NCI-H524 (cell line): ENCODE measurements around the gene ATP2C2.
"Not testable (repeated sequence)": the region's sequence is repeated elsewhere in the genome, so short reads cannot be mapped to it uniquely, and the experiment has no call there.

Source experiments
- DNase-seq, 2 experiments: peaks; one replicate each; lab custom pipeline; 2025; lab: John Stamatoyannopoulos, UW

The ATP2C2 gene

GRCh38 chr16:84340325-84341040 lies 27.9 kb upstream of the ATP2C2 start:
- peak in 1 of 2 experiments; percentile 29 for DNase-seq

DNA sequence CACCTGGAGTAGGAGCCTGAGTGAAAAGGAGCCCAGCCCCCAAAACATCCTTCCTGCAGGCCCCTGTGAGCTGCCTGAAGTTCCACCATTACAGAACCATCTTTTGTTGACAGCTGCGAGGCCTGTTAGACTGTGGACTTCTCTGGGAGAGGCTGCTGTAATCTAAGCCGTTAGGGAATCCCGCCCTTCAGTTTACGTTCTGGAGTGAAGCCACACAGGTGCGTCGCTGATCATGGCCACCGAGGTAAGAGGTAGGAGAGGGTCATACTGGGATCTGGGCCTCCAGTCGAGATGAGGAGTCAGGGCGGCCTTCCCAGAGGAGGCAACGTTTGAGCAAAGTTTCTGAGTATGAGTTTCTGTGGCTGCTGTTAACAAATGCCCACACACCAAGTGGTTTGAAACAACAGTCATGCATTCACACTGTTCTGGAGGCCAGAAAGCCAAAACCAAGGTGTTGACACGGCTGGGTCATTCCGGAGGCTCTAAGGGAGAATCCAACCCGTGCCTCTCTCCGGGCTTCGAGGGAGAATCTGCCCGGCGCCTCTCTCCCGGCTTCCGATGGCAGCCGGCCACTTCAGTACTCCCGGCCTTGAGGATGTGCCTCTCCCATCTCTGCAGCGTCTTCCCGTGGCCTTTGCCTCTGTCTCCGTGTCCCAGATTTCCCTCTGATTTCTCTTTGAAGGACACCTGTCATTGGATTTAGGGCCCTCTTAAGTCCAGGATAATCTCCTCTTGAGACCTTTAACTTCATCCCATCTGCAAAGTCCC lies 26.6 kb upstream of the ATP2C2 start:
- peak; percentile 61 to 76 for DNase-seq

GRCh38 chr16:84343800-84344199 lies 24.5 kb upstream of the ATP2C2 start:
- not testable (repeated sequence) for DNase-seq

DNA sequence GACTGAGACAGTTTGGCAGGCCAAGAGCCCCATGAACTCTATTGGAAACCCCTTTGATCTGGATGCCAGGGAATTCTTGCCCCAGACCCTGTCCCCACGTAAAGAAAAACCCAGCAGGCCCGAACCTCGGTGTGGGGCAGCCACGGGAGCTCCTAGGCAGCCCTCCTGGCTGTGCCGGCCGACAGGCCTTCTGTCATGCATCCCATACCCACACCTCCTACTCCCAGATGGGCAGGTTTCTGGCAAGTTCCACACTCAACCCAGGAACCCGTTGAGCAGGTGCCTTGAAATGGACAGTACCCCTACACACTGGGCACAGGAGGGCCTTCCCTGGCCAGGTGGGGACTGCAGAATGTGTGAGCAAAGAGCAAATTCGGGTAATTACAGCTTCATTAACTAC lies 23.6 kb upstream of the ATP2C2 start:
- DNase-seq, result no peak

- no peak for DNase-seq
These were observed 21.2 kb upstream of the ATP2C2 start for GRCh38 chr16:84347161-84347560.

GRCh38 chr16:84348386-84348888 lies 19.9 kb upstream of the ATP2C2 start:
- DNase-seq, result no peak

GRCh38 chr16:84349862-84350684 lies 18.3 kb upstream of the ATP2C2 start:
- DNase-seq, result no peak

DNA sequence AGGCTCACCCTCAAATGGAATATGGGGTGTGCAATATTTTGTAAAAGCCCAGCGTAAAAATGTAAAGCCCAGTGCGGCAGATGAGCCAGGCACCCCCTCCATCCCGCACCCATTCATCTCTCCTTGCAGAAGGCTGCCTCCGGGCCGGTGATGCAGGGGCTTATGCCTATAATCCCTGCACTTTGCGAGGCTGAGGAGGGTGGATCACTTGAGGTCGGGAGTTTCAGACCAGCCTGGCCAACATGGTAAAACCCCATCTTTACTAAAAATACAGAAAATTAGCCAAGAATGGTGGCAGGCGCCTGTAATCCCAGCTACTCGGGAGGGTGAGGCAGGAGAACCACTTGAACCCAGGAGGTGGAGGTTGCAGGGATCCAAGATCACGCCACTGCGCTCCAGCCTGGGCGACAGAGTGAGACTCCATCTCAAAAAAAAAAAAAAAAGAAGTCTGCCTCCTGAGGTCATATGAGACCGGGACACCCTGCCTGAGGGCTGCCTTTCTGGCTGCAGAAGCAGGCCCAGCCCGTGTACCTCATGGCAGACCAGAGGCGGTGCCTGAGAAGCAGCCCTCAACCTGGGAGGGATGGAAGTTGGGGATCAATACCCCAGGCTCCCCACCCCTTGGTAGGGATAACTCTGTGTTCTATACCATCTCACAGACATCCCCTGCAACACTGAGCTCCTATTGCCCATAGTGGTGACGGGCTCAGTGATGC lies 17.5 kb upstream of the ATP2C2 start:
- DNase-seq, result no peak

GRCh38 chr16:84351630-84352029 lies 16.7 kb upstream of the ATP2C2 start:
- DNase-seq, result no peak

- no peak for DNase-seq
These were observed 14.0 kb upstream of the ATP2C2 start for GRCh38 chr16:84354306-84354705.

- DNase-seq, result no peak
These were observed 13.2 kb upstream of the ATP2C2 start for GRCh38 chr16:84355149-84355548.

DNA sequence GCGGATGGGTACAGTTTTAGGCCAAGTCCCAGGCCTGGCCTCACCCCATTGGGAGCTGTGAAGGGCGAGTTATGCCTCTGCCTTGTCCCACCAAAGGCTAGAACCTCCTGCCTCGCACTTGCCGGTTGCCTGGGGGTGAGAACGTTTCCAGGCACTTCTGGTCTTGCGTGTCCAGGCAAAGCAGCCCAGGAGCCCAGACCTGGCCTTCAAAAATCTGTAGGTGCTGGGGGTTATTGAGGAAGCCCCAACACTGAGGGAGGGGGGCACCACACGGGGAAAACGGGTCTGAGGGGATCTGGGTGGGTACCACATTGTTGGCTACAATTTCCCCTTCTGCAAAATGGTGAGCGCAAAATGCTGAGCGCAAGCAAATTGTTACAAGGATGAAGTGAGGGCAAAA lies 12.2 kb upstream of the ATP2C2 start:
- no peak for DNase-seq

GRCh38 chr16:84356591-84357116 lies 11.7 kb upstream of the ATP2C2 start:
- DNase-seq, result no peak

GRCh38 chr16:84357191-84357651 lies 11.1 kb upstream of the ATP2C2 start:
- DNase-seq, result no peak

DNA sequence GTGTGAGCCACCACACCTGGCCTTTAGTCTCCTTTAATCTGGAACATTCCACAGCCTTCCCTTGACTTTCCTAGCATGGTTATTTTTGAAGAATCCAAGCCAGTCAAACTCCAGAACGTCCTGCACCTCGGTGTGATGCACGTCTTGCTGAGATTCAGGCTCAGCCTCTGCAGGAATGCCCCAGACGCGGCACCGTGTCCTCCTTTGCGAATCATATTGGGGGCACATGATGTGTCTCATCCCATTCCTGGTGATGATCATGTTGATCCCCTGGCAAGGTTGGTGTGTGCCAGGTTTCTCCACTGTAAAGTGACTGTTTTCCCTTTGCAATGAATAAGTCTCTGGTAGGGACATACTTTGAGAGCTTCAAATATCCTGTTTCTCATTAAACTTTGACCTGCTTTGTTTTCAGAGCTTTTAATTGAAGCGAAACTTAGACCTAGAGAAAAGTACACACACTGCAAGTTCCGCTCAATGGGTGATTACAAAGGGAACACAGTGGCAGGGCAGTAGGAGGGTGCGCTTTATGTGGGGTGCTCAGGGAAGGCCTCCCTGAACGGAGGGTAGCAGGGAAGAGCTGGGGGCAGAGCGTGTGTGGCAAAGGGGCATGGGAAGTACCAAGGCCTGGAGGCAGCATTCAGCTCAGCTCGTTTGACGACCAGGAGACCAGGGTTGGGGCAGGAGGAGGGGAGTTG lies 9.6 kb upstream of the ATP2C2 start:
- DNase-seq, result no peak

DNA sequence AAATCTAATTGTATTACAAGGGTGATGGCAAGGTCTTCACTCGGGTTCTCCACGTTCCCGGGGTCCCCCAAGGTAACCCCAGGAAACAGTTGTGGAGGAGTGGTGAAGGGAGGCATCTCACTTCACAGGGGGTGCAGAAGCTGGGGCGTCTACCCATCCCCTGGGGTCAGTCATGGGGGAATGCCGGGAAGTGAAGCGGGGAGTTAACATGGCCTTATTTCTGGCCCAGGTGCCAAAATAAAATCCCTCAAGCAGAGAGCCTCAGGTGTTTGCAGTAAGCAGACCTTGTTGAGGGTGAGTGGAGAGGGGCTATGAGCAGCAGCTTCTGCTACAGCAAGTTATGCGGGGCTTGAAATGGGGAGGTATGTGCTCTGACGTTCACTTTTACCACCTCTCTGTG lies 9.0 kb upstream of the ATP2C2 start:
- no peak for DNase-seq

- no peak for DNase-seq
These were observed 8.2 kb upstream of the ATP2C2 start for GRCh38 chr16:84360170-84360569.

DNA sequence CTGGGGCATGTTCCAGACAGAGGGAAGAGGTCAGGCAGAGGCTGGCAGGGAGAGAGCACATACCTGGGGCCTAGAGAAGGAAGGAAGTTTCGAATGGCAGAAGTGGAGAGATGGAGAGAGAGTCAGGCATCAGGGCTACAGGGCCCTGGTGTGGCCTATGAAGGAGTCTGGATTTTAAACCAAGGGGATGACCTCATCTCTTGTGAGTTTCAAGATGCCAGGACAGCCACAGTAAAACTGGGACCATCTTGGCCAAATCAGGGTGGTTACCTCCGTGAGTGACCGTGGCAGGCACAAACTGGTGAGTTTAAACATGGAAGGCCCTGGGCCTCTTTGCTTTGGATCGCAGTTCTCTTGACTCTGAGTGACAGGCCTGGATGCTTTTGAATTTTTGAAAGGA lies 7.6 kb upstream of the ATP2C2 start:
- DNase-seq, result no peak

DNA sequence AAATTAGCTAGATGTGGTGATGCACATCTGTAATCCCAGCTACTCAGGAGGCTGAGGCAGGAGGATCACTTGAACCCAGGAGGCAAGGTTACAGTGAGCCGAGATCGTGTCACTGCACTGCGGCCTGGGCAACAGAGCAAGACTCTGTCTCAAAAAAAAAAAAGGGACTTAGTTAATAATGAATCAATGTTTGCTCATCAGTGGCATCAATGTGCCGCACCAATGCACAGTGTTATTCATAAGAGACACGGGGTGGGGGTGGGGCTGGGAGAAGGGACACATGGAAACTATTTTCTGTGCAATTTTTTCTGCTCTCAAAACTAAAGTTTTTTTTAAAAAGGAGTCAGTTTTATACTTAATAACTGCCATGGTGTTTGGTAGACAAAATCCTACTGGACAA lies 6.8 kb upstream of the ATP2C2 start:
- no peak for DNase-seq

GRCh38 chr16:84362471-84362941 lies 5.8 kb upstream of the ATP2C2 start:
- DNase-seq, result peak; percentile 56 to 83

- DNase-seq, result peak in 1 of 2 experiments; percentile 77
These were observed 2.1 kb upstream of the ATP2C2 start for GRCh38 chr16:84366208-84366607.
